Measurements from ENCODE around the gene NEGR1.

NEGR1 gene

GRCh38 chr1:72056516-72056915, 225.8 kb downstream of the NEGR1 start:
- in situ Hi-C loops (cut with HindIII; ENCODE audit: low sequenced_read_pairs): no loop called here
- H3K4me3 ChIP-seq (ENCODE audit: low read depth, low read length): no peak overlapping the region
- no peak for DNase-seq (ENCODE audit: low read depth, low spot score)
- TF ChIP-seq CTCF (IDR thresholded peaks at IDR 0.05; ENCODE audit: low read depth, low read length): no peak

GRCh38 chr1:72051538-72051937, 230.8 kb downstream of the NEGR1 start:
- TF ChIP-seq CTCF (IDR thresholded peaks at IDR 0.05; ENCODE audit: low read depth, low read length): no peak
- DNase-seq (ENCODE audit: low read depth, low spot score): peak; percentile 27
- in situ Hi-C loops (cut with HindIII; ENCODE audit: low sequenced_read_pairs): no loop called here
- H3K4me3 ChIP-seq (ENCODE audit: low read depth, low read length): no peak overlapping the region

GRCh38 chr1:72050551-72050950, 231.8 kb downstream of the NEGR1 start:
- TF ChIP-seq CTCF (IDR thresholded peaks at IDR 0.05; ENCODE audit: low read depth, low read length): no peak
- H3K4me3 ChIP-seq (ENCODE audit: low read depth, low read length): no peak overlapping the region
- in situ Hi-C loops (cut with HindIII; ENCODE audit: low sequenced_read_pairs): no loop called here
- DNase-seq (ENCODE audit: low read depth, low spot score): no peak

GRCh38 chr1:72037745-72038343, 244.5 kb downstream of the NEGR1 start:
- DNase-seq (ENCODE audit: low read depth, low spot score): peak; percentile 50
- in situ Hi-C loops (cut with HindIII; ENCODE audit: low sequenced_read_pairs): no loop called here
- H3K4me3 ChIP-seq (ENCODE audit: low read depth, low read length): no peak overlapping the region
- TF ChIP-seq CTCF (IDR thresholded peaks at IDR 0.05; ENCODE audit: low read depth, low read length): peak; percentile 59

GRCh38 chr1:72034827-72035226, 247.5 kb downstream of the NEGR1 start:
- in situ Hi-C loops (cut with HindIII; ENCODE audit: low sequenced_read_pairs): no loop called here
- no peak for DNase-seq (ENCODE audit: low read depth, low spot score)
- no peak for TF ChIP-seq CTCF (IDR thresholded peaks at IDR 0.05; ENCODE audit: low read depth, low read length)
- no peak overlapping the region for H3K4me3 ChIP-seq (ENCODE audit: low read depth, low read length)

- in situ Hi-C loops (cut with HindIII; ENCODE audit: low sequenced_read_pairs): no loop called here
- H3K4me3 ChIP-seq (ENCODE audit: low read depth, low read length): no peak overlapping the region
- DNase-seq (ENCODE audit: low read depth, low spot score): no peak
- no peak for TF ChIP-seq CTCF (IDR thresholded peaks at IDR 0.05; ENCODE audit: low read depth, low read length)
Measured at GRCh38 chr1:72023063-72023930, 259.0 kb downstream of the NEGR1 start.
